ENCODE measurements around the gene PROKR2.

GRCh38 chr20:5349448-5349847 lies 32.7 kb upstream of the PROKR2 start:
- no peak for TF ChIP-seq FOXM1 (IDR thresholded peaks at IDR 0.05; ENCODE audit: borderline replicate concordance)
- no peak for TF ChIP-seq FOXK2 (IDR thresholded peaks at IDR 0.05)
- TF ChIP-seq BHLHE40 (IDR thresholded peaks at IDR 0.05; ENCODE audit: borderline replicate concordance) = no peak
- TF ChIP-seq SP1 (IDR thresholded peaks at IDR 0.05) = no peak
- TF ChIP-seq SUZ12 (IDR thresholded peaks at IDR 0.05) = no peak
- TF ChIP-seq FOXA1 (IDR thresholded peaks at IDR 0.05) = no peak

All from HEK293T (cell line).